AG08395 (cell line): Measurements from ENCODE around the gene AP1G1.
"Not testable (repeated sequence)": the region's sequence is repeated elsewhere in the genome, so short reads cannot be mapped to it uniquely, and the experiment has no call there.

ENCODE experiments used
- DNase-seq: peaks from one replicate; pipeline ENCODE4 v3.0.0; 2012; ENCODE audit warnings: mixed read lengths, low spot score

AP1G1 gene

DNA sequence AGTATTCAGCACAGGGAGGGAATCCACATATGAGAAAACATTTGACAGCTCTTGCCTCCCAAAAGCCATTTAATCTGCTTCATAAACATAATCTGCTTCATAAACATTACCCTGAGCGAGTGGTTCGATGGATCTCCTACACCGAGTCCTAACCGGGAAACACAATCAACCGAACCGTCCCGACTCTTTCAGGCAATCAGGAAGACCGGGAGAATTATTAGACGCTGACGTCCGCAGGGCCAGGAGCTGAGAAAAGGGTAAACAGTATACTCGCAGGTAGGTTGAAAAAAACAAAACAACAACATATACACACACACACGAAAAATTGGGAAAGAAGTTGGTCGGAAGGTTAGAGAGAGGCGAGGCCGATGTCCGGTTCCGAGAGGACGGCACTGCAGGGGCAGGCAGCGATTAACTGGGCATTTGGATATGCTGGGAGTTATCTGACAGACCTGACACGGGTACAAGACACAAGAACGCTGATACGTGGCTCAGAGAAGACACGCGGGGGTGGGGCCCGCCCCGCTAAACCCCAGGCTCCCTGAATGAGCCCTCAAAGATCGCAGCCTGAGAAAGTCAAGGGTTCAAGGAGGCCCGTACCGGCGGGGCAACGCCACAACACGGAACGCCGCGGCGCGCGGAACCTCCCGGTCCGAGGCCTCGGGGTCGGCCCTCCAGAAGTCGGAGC lies 585 bp downstream of the AP1G1 start:
- peak; percentile 28 for DNase-seq

DNA sequence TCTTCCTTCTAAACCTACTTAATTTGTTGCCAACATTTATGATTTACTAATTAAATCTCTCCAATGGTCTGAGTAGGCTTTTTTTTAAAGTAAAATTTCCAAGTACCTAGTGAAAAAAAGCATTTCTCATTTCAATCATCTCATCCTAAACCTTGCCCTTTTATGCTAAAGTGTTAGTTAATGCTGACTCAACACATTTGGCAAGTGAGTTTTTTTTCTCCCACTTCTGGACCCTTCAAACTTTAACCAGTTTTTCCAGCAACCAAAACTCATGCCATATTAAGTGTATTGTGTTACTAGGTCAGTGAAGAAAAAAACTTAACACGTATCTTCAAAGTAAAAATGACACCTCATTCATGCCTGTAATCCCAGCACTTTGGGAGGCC lies 5.3 kb downstream of the AP1G1 start:
- no peak for DNase-seq

DNA sequence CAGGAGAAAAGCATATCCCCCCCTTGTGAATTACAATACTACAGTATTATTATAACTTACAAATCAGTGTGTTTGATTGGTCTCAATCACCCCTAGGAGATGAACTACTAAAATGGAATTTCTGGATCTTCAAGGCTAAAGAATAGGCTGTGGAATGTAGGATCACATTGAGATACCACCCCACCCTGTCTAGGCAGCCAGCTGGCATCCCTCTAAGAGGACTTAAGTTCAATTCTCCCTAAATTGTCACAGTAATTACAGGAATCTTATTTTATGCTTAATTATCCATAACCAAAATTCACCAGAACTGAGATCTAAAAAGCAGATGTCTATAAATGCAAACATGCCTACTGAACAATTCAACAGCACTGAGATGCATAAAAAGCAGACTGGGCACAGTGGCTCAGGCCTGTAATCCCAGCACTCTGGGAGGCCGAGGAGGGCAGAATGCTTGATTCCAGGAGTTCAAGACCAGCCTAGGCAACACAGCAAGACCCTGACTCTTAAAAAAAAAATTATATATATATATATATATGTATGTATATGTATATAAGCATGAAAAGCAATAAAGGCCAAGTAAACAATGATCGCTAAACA lies 12.0 kb downstream of the AP1G1 start:
- no peak for DNase-seq

DNA sequence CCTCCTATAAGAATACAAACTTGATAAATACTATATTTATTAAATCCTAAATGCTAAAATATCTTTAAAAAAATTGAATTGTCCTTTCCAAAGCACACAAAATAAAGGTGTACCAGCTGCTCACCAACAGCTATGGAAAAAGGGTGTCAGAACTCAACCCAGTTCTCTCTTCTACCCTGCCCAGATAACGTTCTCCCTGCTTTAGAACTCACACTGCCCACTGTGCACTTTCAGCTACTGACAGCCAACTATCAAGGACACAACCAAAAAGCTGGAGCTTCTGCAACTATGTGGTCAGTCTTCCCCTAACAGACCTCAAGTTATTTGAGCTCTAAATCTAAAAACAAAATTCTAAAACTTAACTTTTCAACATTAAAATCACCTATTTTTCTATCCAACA lies 13.7 kb downstream of the AP1G1 start:
- DNase-seq, result no peak

DNA sequence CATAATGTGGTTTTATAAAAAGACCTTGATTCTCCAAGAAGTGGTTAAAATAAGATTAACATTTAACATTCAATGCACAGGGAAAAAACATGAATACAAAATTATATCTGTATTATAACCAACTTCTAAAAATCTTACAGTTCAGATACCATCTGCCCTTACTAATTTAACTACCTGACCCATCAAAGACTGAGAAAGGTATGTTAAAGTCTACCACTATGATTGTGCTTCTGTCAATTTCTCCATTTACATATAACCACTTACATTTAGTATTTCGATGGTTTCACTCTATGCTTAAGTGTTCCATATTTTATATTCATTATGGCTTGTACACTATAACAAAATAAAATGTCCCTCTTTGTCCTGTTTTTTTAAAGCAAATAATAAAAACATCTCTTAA lies 14.6 kb downstream of the AP1G1 start:
- DNase-seq, result no peak

- no peak for DNase-seq
These were observed 16.5 kb downstream of the AP1G1 start for GRCh38 chr16:71792176-71792575.

DNA sequence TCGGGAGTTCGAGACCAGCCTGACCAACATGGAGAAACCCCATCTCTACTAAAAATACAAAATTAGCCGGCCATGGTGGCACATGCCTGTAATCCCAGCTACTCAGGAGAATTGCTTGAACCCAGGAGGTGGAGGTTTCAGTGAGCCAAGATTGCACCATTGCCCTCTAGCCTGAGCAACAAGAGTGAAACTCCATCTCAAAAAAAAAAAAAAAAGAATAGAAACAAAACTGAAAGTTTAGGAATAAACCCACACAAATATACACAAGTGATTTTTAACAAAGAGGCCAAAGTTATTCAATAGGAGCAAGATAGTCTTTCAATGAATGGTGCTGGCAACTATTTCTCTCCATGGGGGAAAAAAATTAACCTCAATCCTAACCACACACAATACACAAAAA lies 18.3 kb downstream of the AP1G1 start:
- not testable (repeated sequence) for DNase-seq

DNA sequence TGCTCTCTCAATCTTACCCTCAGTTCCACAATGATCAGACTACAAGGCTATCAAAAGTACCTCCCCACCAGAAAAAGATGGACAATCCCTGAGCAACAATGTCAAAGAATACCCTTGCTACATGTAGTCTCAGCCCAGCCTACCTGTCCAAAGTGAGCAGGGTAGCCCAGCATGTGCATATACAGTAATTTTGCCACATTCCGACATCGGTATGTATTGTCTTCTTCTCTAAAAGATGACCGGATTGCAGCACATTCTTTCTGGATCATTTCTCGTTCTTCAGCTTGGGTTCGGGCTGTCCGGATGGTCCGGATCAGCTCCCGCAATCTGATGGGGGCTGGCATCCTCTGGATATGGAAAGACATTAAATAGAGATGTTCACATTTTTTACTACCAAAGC lies 19.5 kb downstream of the AP1G1 start:
- DNase-seq, result no peak

DNA sequence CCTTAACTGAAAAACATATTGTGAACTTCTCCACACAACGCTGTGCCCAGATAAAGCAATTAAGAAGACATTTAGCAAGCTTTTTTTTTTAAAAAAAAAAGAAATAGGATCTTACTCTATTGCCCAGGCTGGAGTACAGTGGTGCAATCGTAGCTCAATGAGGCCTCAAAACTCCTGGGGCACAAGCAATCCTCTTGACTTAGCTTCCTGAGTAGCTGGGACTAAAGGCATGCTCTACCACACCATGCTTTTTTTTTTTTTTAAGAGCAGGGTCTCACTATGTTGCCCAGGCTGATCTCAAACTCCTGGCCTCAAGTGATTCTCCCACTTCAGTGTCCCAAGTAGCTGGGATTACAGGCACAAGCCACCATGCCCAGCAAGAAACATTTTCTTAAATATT lies 20.1 kb downstream of the AP1G1 start:
- DNase-seq, result no peak

- not testable (repeated sequence) for DNase-seq
These were observed 23.5 kb downstream of the AP1G1 start for GRCh38 chr16:71785143-71785542.

- DNase-seq, result no peak
These were observed 24.5 kb downstream of the AP1G1 start for GRCh38 chr16:71784093-71784492.

DNA sequence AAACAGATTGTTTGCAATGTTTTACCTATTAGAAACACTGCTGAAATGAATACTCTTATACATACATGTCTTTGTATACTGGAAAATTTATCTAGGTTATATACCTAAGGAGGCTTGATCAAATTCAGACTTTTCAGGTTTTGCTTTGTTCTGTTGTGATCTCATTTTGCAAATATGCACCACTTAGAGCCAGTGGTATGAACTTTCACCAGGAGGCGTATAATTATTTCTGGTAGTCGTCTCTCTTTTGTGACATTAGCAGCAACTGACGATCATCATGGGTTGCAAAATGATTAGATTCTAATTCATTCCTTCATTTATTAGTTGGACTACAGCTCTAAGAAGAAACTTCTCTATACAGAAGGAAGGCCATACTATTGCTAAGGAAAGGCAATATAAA lies 26.9 kb downstream of the AP1G1 start:
- DNase-seq, result peak; percentile 21

DNA sequence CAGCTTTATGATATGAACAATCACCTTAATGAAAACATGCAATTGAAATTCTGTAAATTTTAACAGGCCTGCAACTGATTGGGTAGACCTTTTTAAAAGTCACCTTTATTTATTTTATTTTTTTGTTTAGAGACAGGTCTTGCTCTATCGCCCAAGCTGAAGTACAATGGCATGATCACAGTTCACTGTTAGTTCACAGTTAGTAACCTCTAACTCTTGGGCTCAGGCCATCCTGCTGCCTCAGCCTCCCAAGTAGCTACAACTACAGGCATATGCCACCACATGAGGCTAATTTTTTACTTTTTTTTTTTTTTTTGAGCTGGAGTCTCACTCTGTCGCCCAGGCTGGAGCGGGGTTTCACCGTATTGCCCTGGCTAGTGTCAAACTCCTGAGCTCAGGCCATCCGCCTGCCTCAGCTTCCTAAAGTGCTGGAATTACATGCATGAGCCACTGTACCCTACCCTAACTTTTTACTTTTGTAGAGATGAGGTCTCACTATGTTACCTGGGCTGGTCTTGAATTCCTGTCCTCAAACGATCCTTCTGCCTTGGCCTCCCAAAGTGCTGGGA lies 28.0 kb downstream of the AP1G1 start:
- no peak for DNase-seq

DNA sequence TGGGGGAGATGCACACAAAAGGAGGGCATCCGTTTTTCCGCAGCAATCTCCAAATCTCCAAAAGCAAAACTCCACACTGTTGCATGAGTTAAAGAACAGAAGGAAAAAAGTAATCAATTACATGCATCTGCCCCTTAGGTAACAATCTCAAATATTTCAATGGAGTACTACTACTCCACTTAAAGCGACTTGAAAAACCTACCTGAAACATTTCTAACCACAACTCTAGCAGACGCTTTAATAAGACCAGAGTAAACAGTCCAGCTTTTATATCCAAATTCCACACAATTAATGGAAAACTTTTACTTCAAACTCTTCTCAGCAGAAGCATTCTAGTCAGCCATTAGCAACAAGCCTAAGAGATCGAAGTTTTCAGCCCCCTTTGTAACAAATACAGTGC lies 29.9 kb downstream of the AP1G1 start:
- DNase-seq, result no peak

DNA sequence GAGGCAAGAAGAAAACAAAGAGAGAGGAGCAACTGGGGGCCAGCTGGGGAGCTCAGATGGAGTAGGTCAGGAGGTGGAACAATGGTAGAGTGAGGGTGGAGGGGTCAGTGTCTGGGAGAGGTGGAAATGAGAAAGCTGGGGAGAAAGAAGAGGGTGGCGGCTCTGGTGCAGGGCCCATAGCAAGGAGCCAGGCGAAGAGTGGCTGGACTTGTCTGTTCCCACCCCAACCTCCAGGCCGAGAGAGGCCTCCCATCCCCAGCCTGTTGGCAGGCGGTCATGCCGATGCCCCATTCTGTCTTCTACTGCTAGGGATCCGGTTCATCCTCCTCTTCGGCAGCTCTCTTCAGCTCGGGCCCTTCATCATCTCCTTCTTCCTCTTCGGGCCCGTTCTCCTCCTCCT lies 31.3 kb downstream of the AP1G1 start:
- no peak for DNase-seq

DNA sequence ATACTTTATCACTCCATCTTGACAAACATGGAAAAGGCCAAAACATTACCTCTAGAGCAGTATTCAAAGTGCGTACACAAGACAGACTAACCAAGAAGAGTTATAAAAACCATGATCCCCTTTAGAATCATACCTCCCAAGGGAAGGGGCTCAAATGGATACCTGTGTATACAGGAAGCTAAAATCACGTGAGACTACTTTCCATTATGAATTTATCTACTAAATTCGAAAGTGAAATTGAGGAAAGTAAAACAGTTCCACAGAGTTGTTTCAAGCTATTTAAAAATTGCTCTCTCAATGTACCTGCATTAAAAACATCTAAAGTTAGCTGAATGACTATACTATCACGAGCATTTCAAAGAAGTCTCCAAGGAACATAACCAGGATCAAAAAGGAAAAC lies 32.7 kb downstream of the AP1G1 start:
- DNase-seq, result no peak

DNA sequence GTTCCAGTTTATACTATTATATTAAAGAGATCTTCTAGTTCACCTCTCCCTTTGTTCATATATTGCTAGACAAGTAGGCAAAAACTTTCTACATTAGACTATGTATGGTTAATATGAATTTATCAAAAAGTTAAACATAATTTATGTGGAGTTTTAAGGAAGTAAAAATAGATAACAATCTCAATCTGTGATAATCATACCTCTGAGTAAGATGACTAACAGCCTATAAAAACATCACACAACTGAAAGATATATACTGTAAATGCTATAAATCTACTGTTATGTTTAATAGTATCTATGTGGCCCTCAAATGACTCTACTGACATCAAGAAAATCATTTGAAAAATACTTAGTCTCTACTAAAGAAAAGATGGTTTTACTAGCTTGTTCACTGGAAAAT lies 37.1 kb downstream of the AP1G1 start:
- DNase-seq, result no peak

DNA sequence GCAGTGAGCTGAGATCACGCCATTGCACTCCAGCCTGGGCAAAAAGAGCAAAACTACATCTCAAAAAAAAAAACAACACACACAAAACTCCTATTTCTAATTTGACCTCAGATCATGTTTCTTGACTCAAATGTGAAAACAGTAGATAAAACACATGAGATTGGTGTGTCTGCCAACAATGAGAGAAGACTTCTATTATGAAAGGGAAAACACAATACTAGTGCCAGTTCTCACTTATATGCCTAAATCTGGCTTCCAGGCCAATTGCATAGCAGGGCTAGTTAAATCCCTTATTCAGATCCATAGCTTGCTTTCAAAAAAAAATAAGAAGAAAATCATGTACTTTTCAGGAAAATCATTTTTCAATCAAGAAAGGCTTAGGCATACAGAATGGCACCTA lies 39.4 kb downstream of the AP1G1 start:
- no peak for DNase-seq

DNA sequence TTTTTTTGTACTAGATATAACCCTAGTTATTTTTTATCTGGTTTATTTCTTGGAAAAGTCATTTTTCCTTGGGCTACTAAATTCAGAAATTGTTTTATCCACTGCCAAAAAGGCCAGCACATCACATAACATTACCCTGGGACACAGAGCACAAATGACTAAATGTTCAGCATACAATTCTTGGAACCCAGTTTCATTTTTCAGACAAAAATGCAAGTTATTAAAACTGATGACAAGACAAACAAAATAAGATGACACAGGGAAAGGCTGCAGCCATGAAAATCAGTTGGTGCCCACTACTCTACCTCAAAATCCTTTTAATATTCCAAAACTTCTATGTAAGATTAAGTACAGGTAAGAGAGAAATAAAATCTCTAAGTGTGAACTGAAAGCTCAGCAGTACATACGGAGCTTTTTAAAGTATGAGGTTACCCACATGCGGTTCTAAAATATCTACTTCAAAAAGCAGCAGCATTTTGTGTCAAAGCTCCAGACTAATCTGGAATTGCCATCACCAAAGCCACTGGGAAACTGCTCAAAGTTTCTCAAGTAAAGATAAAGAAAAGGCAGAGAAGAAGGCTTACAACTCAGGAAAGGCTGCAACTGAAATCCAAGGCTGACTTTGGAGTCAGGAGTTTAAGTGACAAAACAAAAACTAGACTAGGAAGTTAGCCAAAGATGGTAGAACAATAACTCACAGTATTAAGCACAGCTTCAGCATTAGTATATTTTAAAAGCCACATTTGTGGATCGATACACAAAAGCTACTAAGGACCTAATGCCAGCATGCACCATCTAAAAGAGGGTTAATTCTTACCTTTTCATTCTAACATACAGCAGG lies 41.4 kb downstream of the AP1G1 start:
- no peak for DNase-seq

DNA sequence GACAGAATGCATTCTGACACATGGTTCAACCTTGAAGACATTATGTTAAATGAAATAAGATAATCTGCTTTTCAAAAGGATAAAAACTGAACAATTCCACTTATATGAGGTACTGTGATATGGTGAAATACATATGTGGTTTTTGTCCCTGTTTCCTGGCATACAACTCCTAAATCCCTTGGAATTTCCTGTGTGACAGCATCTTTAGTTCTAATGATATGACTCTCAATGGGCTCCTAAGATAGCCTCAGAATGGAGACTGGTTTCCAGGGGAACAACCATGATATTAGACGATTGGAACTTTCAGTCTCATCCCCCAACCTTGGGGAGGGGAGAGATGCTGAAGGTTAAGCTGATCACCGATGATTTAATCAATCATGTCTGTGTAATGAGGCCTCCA lies 46.4 kb downstream of the AP1G1 start:
- DNase-seq, result peak; percentile 77

DNA sequence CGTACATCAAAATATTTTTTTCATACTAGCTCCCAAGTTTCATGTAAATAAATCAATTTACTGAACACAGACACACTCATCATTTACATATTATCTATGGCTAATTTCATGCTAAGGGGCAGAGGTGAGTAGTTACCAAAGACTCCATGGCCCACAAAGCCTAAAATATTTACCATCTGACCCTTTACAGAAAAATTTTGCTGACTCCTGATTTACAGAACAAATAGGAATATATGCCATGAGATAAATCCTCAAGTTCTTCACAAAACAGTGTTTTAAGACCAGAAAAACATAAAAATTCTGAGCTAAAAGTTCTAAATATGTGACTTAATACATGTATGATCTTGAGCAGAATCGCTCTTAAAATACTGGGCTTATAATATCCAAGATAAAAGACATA lies 47.5 kb downstream of the AP1G1 start:
- DNase-seq, result no peak

DNA sequence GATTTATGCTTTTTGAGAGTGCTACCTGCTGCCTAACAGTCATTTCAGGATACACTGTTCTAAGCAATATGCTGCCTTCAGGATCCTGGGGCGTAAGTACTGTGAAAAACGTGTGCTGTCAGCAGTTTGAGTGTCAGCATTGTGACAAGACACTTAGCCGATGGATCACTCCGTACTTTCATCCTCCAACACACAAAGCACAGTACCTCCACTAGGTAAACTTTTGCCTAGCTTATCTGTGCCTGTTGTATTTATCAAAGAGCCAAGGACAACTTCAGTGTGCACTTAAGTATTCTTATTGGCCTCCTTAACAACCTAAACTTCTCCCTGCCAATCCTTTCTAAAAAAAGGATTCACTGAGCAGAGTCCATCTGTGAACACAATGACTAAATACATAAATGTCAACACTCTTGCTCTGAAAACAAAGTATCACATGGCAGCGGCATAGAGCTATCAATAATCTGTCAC lies 50.3 kb downstream of the AP1G1 start:
- no peak for DNase-seq

DNA sequence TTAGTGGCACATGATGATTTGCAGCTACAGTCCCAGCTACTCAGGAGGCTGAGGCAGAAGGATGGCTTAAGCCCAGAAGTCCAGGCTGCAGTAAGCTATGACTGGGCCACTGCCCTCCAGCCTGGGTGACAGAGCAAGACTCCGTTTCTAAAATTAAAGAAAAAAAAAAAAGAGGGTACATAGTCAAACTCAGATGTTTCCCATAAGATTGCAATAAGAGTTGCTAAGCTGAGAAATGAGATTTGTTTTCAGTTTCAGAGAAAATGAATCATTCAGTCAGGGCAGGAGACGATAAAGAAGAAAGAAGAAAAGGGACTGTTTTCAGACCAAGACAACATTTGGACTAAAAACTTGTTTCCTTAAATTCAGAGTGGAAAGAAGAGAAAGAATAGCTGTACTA lies 54.0 kb downstream of the AP1G1 start:
- DNase-seq, result no peak
